Mesendoderm (in vitro differentiated cells): ENCODE data around the gene ZNF205.

Experiments
- DNase-seq: peaks from one replicate; pipeline ENCODE4 v3.0.0; 2013
- H2AK5ac ChIP-seq: 2 replicates; pipeline ENCODE4 v1.6.1; 2013; ENCODE audit warnings: low read length, inconsistent platforms
- H2BK120ac ChIP-seq: 2 replicates; pipeline ENCODE4 v1.6.1; 2013; ENCODE audit warnings: low read depth, mild to moderate bottlenecking, low read length, moderate library complexity, mixed read lengths
- H2BK15ac ChIP-seq: replicated peaks from 2 replicates; pipeline ENCODE4 v1.6.1; 2013; ENCODE audit warnings: low read depth, mild to moderate bottlenecking, moderate library complexity
- H2BK5ac ChIP-seq: 2 replicates; pipeline ENCODE4 v1.6.1; 2013; ENCODE audit warnings: low read length, inconsistent platforms
- H3K18ac ChIP-seq: 2 replicates; pipeline ENCODE4 v1.6.1; 2013; ENCODE audit warnings: mild to moderate bottlenecking, low read length, mixed read lengths
- H3K23ac ChIP-seq: one replicate; pipeline ENCODE4 v1.6.1; 2013; ENCODE audit warnings: low read length
- H3K27ac ChIP-seq: 2 replicates; pipeline ENCODE4 v1.5.1; 2013; ENCODE audit warnings: low read depth, mild to moderate bottlenecking, inconsistent platforms, low read length, moderate library complexity
- H3K27me3 ChIP-seq: 2 replicates; pipeline ENCODE4 v1.6.1; 2013; ENCODE audit warnings: low read length, control low read depth, mild to moderate bottlenecking, inconsistent platforms; ENCODE audit not compliant: insufficient read depth, poor library complexity
- H3K36me3 ChIP-seq: 2 replicates; pipeline ENCODE4 v1.6.1; 2013; ENCODE audit warnings: low read length, inconsistent platforms; ENCODE audit not compliant: control insufficient read depth, insufficient read depth
- H3K4ac ChIP-seq: one replicate; pipeline ENCODE4 v1.6.1; 2013; ENCODE audit warnings: low read depth, mild to moderate bottlenecking, low read length, moderate library complexity
- H3K4me1 ChIP-seq: 2 replicates; pipeline ENCODE4 v1.6.1; 2013; ENCODE audit warnings: low read depth, low read length, inconsistent platforms; ENCODE audit not compliant: control insufficient read depth
- H3K4me2 ChIP-seq: 2 replicates; pipeline ENCODE4 v1.6.1; 2013; ENCODE audit warnings: low read length
- H3K4me3 ChIP-seq: 2 replicates; pipeline ENCODE4 v1.5.1; 2013; ENCODE audit warnings: mild to moderate bottlenecking, low read length
- H3K56ac ChIP-seq: one replicate; pipeline ENCODE4 v1.6.1; 2013; ENCODE audit warnings: low read length
- H3K79me1 ChIP-seq: 2 replicates; pipeline ENCODE4 v1.6.1; 2013; ENCODE audit warnings: low read length, inconsistent platforms
- H3K79me2 ChIP-seq: 2 replicates; pipeline ENCODE4 v1.6.1; 2013; ENCODE audit warnings: mild to moderate bottlenecking, low read length; ENCODE audit not compliant: control insufficient read depth, insufficient read depth
- H3K9ac ChIP-seq: 2 replicates; pipeline ENCODE4 v1.6.1; 2013; ENCODE audit warnings: low read length, inconsistent platforms
- H4K5ac ChIP-seq: one replicate; pipeline ENCODE4 v1.6.1; 2013; ENCODE audit warnings: low read length
- H4K8ac ChIP-seq: one replicate; pipeline ENCODE4 v1.6.1; 2013; ENCODE audit warnings: low read depth, mild to moderate bottlenecking, control low read depth, low read length, moderate library complexity
- WGBS: extraction: QIAGEN DNeasy Blood & Tissue Kit; methylation state at CpG from one replicate; pipeline ENCODE4 v1.1.7; 2013; ENCODE audit warnings: low lambda C conversion rate, missing lambda C conversion rate; ENCODE audit not compliant: insufficient coverage; ENCODE audit errors: extremely low coverage; 5-methylcytosine and 5-hydroxymethylcytosine counted together

Gene ZNF205

DNA sequence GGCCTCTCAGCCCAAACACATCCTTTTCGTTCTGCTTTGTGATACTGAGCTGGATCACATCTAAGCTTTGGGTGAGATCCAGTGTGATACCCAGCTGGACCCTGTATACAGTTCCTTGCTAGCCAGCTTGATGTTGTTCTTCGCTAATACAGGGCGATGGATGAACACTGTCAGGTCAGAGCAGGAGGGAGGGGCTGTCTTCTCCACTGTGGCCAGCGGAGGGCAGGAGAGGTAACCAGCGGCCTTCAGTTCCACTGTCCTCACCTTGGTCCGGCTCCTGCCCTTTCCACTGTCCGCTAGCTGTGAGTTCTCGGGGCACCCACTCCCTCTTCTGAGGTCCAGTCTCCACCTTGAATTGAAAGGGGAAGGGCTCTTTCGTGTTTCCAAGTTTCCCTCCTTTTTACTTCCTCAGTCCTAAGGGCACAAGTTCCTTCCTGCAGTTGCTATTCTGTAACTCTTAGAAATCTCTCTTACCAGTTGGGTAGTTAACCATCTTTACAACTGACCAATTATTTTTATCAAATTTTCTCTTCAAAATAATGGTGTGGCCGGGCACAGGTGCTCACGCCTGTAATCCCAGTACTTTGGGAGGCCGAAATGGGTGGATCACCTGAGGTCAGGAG lies 19.5 kb downstream of the ZNF205 start:
- H3K4ac ChIP-seq, result no peak overlapping the region
- H3K56ac ChIP-seq, result no peak overlapping the region
- no peak overlapping the region for H3K4me2 ChIP-seq
- peak; percentile 73 for DNase-seq
- peaks cover 2% of the 10 kb centered on the region for H3K4me1 ChIP-seq
- no peak overlapping the region for H2BK5ac ChIP-seq
- no peak overlapping the region for H2AK5ac ChIP-seq
- peaks cover 13% of the 10 kb centered on the region for H3K79me2 ChIP-seq
- H3K18ac ChIP-seq, result no peak overlapping the region
- H3K27me3 ChIP-seq, result no peaks in the 10 kb centered on the region
- no CpG with 5 or more reads among the region's 12 CpGs for WGBS
- no peak overlapping the region for H2BK15ac ChIP-seq
- H3K23ac ChIP-seq, result no peak overlapping the region
- H4K8ac ChIP-seq, result no peak overlapping the region
- no peak overlapping the region for H4K5ac ChIP-seq
- H3K4me3 ChIP-seq, result no peak overlapping the region
- no peak overlapping the region for H3K27ac ChIP-seq
- H3K36me3 ChIP-seq, result peaks cover 2% of the 10 kb centered on the region
- H3K79me1 ChIP-seq, result peaks cover 4% of the 10 kb centered on the region
- H2BK120ac ChIP-seq, result no peak overlapping the region
- H3K9ac ChIP-seq, result no peak overlapping the region

DNA sequence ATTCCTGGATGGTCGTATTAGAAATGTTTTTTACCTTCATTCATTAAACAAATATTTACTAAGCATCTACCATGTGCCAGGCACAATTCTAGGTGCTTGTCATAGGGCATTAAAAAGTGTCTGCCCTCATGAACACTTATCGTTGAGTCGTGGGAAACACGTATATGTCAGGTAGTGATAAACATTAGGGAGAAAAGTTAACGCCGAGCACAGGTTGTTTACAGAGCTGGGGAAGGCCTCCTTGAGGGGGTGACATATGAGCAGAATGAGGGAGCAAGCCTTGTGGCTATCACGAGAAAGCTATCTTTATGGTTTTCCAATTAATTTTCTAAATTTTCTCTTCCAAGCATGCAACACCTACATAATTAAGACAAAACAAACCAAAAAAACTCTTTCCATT lies 21.5 kb downstream of the ZNF205 start:
- no peak for DNase-seq
- Histone ChIP-seq H3K4ac (no peak overlapping the region), H4K5ac (no peak overlapping the region), H2BK120ac (no peak overlapping the region), H3K23ac (no peak overlapping the region), H3K4me1 (peaks cover 2% of the 10 kb centered on the region), H3K18ac (no peak overlapping the region), H3K4me3 (peak overlapping the region; percentile 98), H4K8ac (no peak overlapping the region), H3K56ac (peak overlapping the region; percentile 99), H3K79me2 (peaks cover 13% of the 10 kb centered on the region), H3K36me3 (no peaks in the 10 kb centered on the region), H3K27ac (no peak overlapping the region), H2BK5ac (no peak overlapping the region), H2AK5ac (no peak overlapping the region), H3K79me1 (peaks cover 4% of the 10 kb centered on the region), H2BK15ac (no peak overlapping the region), H3K9ac (peak overlapping the region; percentile 99), H3K4me2 (peak overlapping the region; percentile 95), H3K27me3 (no peaks in the 10 kb centered on the region)
- WGBS, result no CpG with 5 or more reads among the region's 7 CpGs

DNA sequence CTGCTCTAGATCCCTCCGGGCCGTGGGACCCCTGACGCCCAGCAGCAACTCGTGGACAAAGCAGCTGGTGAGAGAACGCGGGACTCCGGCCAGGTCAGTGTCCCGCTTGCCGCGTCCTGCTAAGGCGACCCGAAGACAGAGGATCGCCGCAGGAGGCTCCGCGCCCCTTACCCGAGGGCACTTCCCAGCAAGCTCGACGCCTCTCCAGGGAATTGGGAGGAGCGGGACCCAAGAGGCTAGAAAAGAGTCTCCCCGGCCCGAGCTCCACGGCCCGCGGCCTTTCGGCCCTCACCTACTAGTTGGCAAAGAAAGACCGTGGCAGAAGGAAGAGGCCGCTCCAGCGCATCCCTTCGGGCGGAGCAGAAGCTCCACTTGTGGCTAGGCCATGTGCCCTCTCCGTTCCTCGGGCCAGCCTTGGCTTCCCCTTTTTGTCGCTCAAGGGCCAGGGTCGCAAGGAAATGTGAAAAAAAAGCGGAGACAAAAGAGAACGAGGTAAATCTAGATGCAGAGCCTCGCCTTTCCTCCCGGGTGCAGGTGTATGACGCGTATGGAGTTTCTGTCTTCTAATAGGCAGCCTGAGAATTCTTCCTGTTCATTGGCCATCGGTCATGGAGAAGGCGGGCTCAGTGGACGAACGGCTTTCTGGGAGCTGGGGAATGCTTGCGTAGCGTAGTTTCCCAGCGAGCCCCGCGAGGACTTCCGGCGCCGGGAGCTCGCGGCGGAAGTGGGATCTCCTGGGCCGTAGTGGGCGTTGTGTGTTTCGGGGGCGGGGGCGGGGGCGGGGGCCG lies 22.1 kb downstream of the ZNF205 start, which contains the start of gene ZNF213:
Gene ZNF213, plus strand, starts transcription at position 692 of the 788 bp plus-strand sequence. CDS start 2,252 bp downstream, outside the sequence.
- peaks cover 13% of the 10 kb centered on the region for H3K79me2 ChIP-seq
- peak; percentile 100 for DNase-seq
- H2BK120ac ChIP-seq, result no peak within 1 kb of the TSS
- H3K4me3 ChIP-seq, result peak within 1 kb of the TSS; percentile 98
- no peak within 1 kb of the TSS for H4K5ac ChIP-seq
- H3K79me1 ChIP-seq, result peaks cover 4% of the 10 kb centered on the region
- peak within 1 kb of the TSS; percentile 99 for H3K9ac ChIP-seq
- peak within 1 kb of the TSS; percentile 95 for H3K4me2 ChIP-seq
- no peak within 1 kb of the TSS for H2BK5ac ChIP-seq
- no peak within 1 kb of the TSS for H3K23ac ChIP-seq
- no peaks in the 10 kb centered on the region for H3K36me3 ChIP-seq
- H3K4ac ChIP-seq, result peak within 1 kb of the TSS; percentile 96
- H3K18ac ChIP-seq, result peak within 1 kb of the TSS; percentile 91
- no CpG with 5 or more reads among the region's 63 CpGs for WGBS
- no peak within 1 kb of the TSS for H4K8ac ChIP-seq
- H3K4me1 ChIP-seq, result peaks cover 2% of the 10 kb centered on the region
- H2AK5ac ChIP-seq, result peak within 1 kb of the TSS; percentile 78
- H3K27me3 ChIP-seq, result no peaks in the 10 kb centered on the region
- peak within 1 kb of the TSS; percentile 79 for H3K27ac ChIP-seq
- no peak within 1 kb of the TSS for H2BK15ac ChIP-seq
- H3K56ac ChIP-seq, result peak within 1 kb of the TSS; percentile 99

DNA sequence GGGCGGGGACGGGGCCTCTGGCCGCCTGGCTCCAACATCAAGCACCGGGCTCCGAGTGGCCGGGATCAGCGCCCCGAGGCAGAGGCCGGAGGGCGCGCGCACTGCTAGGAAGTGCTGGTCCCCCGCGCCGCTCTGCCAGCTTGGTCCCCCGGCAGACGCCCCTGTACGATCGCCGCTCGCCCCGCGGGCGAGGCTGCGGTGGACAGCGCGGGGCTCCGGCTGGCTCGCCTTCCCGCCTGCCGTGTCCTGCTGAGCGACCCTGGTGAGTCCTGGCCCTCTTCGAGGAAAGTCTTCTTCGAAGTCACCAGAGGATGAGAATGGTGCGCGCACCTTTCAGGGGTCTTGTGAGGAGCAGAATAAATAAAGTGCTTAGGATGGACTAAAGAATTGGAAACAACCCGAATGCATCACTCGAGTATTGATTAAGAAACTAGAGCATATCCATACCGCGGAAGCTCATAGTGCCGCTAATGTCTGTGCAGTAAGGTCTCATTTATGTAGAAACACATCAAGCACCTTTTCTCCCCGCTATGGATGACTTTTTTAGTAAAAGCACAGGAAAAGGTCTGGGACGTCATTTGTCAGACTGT lies 22.8 kb downstream of the ZNF205 start:
- Histone ChIP-seq H3K27me3 (no peaks in the 10 kb centered on the region), H3K56ac (peak overlapping the region; percentile 91), H3K4me1 (peaks cover 2% of the 10 kb centered on the region), H3K36me3 (no peaks in the 10 kb centered on the region), H3K9ac (peak overlapping the region; percentile 79), H4K8ac (no peak overlapping the region), H3K18ac (peak overlapping the region; percentile 91), H2BK15ac (no peak overlapping the region), H3K79me1 (peaks cover 4% of the 10 kb centered on the region), H3K79me2 (peaks cover 13% of the 10 kb centered on the region), H3K4me3 (peak overlapping the region; percentile 77), H3K27ac (peak overlapping the region; percentile 51), H2AK5ac (no peak overlapping the region), H3K4ac (no peak overlapping the region), H3K23ac (no peak overlapping the region), H4K5ac (no peak overlapping the region), H3K4me2 (peak overlapping the region; percentile 72), H2BK5ac (no peak overlapping the region), H2BK120ac (no peak overlapping the region)
- no CpG with 5 or more reads among the region's 43 CpGs for WGBS
- DNase-seq, result no peak

DNA sequence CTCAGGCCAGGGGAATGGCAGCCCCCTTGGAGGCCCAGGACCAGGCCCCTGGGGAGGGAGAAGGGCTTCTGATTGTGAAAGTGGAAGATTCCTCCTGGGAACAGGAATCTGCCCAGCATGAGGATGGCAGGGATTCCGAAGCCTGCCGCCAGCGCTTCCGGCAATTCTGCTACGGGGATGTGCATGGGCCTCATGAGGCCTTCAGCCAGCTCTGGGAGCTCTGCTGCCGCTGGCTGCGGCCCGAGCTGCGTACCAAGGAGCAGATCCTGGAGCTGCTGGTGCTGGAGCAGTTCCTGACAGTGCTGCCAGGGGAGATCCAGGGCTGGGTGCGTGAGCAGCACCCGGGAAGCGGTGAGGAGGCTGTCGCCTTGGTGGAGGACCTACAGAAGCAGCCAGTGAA lies 24.9 kb downstream of the ZNF205 start:
- Histone ChIP-seq H4K8ac (no peak overlapping the region), H3K4me2 (no peak overlapping the region), H2AK5ac (no peak overlapping the region), H3K27me3 (no peaks in the 10 kb centered on the region), H3K18ac (no peak overlapping the region), H3K23ac (no peak overlapping the region), H3K4me1 (peaks cover 2% of the 10 kb centered on the region), H4K5ac (no peak overlapping the region), H3K9ac (no peak overlapping the region), H2BK5ac (no peak overlapping the region), H3K27ac (no peak overlapping the region), H3K79me2 (peaks cover 13% of the 10 kb centered on the region), H3K4ac (no peak overlapping the region), H3K79me1 (peaks cover 4% of the 10 kb centered on the region), H3K4me3 (no peak overlapping the region), H3K36me3 (no peaks in the 10 kb centered on the region), H2BK120ac (no peak overlapping the region), H3K56ac (no peak overlapping the region), H2BK15ac (no peak overlapping the region)
- DNase-seq, result no peak
- WGBS, result no CpG with 5 or more reads among the region's 13 CpGs
